Measurements from ENCODE around the gene ATN1. TPM values are rescaled to one million over a fixed set of nuclear protein-coding genes. Genes with fewer than 3 reads are reported as not detected.

The ATN1 gene
- total and polyA plus RNA-seq, 9 of the 15 experiments (the other 6 are each of a cell fraction or from before 2014, with no cell fraction given), result 0.15 to 49.8 (median 2.7) TPM

DNA sequence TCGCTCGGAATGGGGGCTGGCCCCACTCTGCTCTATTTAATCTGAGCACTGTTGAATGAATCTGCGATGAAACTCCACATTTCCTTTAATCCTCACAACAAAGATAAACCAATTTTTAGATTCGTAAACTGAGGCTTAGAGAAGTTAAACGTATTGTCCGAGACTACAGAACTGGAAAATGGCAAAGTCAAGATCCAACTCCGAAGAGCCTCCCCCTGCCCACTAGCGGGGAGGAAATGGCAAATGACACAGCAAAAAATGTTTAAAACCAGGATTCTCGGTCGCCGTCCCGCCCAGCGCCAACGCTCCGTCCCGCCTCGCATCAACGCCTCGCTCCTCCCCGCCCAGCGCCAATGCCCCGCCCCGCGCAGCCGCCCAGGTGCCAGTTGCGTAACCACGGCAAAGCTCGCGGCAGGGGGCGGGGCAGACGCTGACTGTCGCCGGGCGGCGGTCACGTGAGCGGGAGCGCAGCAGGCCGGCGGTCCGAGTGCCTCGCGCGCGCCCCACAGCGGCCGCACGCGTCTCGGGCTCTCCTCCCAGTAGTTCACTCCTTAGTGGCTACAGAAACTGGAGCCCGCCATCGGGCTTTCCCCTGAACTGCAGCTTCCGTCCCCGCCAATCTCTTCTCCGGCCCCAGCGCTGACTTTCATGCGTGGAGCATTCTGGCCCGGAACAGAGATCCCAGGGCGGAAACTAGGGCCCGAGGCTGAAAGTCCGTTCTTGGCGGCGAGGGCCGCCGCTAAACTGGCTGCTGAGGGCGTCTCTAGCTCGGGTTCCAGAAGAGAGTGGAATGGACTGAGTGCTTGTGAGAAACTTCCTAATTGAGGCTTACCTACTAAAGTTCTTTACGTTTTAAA lies 36.7 kb upstream of the ATN1 start (continued):
- TF ChIP-seq CHD7 (IDR thresholded peaks at IDR 0.05; ENCODE audit: low read depth, low read length), result no peak
- TF ChIP-seq FOXK1 (CRISPR knock-in tag; IDR thresholded peaks at IDR 0.05; ENCODE audit: borderline replicate concordance), result no peak
- TF ChIP-seq ERF (CRISPR knock-in tag; IDR thresholded peaks at IDR 0.05), result no peak
- TF ChIP-seq SAFB2 (IDR thresholded peaks at IDR 0.05; ENCODE audit: borderline replicate concordance, low read depth, low read length, severe bottlenecking), result no peak
- TF ChIP-seq, protein P1, sequence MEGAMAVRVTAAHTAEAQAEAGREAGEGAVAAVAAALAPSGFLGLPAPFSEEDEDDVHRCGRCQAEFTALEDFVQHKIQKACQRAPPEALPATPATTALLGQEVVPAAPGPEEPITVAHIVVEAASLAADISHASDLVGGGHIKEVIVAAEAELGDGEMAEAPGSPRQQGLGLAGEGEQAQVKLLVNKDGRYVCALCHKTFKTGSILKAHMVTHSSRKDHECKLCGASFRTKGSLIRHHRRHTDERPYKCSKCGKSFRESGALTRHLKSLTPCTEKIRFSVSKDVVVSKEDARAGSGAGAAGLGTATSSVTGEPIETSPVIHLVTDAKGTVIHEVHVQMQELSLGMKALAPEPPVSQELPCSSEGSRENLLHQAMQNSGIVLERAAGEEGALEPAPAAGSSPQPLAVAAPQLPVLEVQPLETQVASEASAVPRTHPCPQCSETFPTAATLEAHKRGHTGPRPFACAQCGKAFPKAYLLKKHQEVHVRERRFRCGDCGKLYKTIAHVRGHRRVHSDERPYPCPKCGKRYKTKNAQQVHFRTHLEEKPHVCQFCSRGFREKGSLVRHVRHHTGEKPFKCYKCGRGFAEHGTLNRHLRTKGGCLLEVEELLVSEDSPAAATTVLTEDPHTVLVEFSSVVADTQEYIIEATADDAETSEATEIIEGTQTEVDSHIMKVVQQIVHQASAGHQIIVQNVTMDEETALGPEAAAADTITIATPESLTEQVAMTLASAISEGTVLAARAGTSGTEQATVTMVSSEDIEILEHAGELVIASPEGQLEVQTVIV (CRISPR knock-in tag; IDR thresholded peaks at IDR 0.05; ENCODE audit: borderline replicate concordance), result no peak

Measured in K562 (cell line).